Activated T-cell treated with anti-CD3 and anti-CD28 coated beads, Interleukin-2, amount 50 U/mL, for 4 hours (primary cell): ENCODE data around the gene CNMD. TPM values are rescaled to one million over a fixed set of nuclear protein-coding genes. Genes with fewer than 3 reads are reported as not detected.
"Not testable (repeated sequence)": the region's sequence is repeated elsewhere in the genome, so short reads cannot be mapped to it uniquely, and the experiment has no call there.

ENCODE experiments used
- ATAC-seq, 2 donors: fragments of 200-7000 bp; cut with Tn5 transposase; one replicate each; pipeline ENCODE4 v1.10.0; 2021
- DNase-seq: peaks from one replicate; pipeline ENCODE4 v3.0.0-alpha.2; 2020
- H3K27me3 Mint-ChIP-seq: one replicate; pipeline ENCODE4 v1.8.0; 2021; ENCODE audit warnings: low read depth, mixed read lengths
- H3K36me3 Mint-ChIP-seq: one replicate; pipeline ENCODE4 v1.8.0; 2022; ENCODE audit warnings: mixed read lengths; ENCODE audit not compliant: insufficient read depth
- H3K4me1 Mint-ChIP-seq: one replicate; pipeline ENCODE4 v1.8.0; 2021; ENCODE audit warnings: low read depth, mixed read lengths
- H3K4me3 Mint-ChIP-seq: one replicate; pipeline ENCODE4 v1.8.0; 2021; ENCODE audit warnings: mild to moderate bottlenecking, moderate library complexity, mixed read lengths
- H3K9me3 Mint-ChIP-seq: one replicate; pipeline ENCODE4 v1.8.0; 2021; ENCODE audit warnings: mixed read lengths
- total RNA-seq, 3 donors: library from RNA; stranded (reverse); gene quantifications; one replicate each; pipeline ENCODE4 v1.2.1, GENCODE V29; 2021

CNMD gene
- total RNA-seq, 3 donors from 2014 or later: not detected

GRCh38 chr13:52686376-52686775, 53.2 kb downstream of the CNMD start:
- Mint-ChIP-seq H3K4me3 (no peak overlapping the region), H3K27me3 (no peaks in the 10 kb centered on the region), H3K36me3 (peaks cover 48% of the 10 kb centered on the region), H3K4me1 (peaks cover 3% of the 10 kb centered on the region), H3K9me3 (no peaks in the 10 kb centered on the region)
- ATAC-seq (no peak), DNase-seq (no peak)

DNA sequence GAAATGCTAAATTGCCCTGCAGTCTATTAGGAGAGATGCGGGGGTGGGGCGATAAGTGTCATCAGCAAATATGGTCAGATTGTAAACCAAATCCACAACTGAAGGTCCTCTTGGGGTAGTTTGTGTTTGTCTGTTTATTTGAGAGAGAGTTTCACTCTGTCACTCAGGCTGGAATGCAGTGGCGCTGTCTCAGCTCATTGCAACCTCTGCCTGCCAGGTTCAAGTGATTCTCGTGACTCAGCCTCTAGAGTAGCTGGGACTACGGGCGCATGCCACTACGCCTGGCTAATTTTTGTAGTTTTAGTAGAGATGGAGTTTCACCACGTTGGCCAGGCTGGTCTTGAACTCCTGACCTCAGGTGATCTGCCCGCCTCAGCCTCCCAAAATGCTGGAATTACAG, 53.8 kb downstream of the CNMD start:
- not testable (repeated sequence) for H3K4me1 Mint-ChIP-seq, ATAC-seq, H3K4me3 Mint-ChIP-seq, H3K27me3 Mint-ChIP-seq, H3K9me3 Mint-ChIP-seq, DNase-seq
- peaks cover 46% of the 10 kb centered on the region for H3K36me3 Mint-ChIP-seq

DNA sequence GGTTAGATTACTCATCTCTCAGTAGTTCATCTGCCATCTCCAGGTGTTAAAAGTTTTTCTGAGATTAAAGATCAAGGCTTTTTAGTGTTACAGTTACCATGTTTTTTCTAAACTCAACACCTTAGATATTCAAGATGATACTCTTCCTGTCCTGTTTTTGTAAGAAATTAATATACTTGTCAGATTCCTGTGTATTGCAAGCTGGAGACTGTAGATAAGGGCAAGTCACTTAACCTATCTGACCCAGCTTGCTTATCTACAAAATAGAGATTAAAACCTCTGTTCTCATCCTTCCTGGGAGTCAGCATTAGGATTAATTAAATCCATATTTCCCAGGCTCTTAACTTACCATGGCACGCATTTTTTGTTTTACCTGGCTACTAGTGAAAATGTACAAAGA, 61.8 kb downstream of the CNMD start:
- DNase-seq (no peak), ATAC-seq (no peak)
- Mint-ChIP-seq H3K9me3 (no peaks in the 10 kb centered on the region), H3K36me3 (peaks cover 36% of the 10 kb centered on the region), H3K4me1 (peaks cover 10% of the 10 kb centered on the region), H3K27me3 (no peaks in the 10 kb centered on the region), H3K4me3 (no peak overlapping the region)

DNA sequence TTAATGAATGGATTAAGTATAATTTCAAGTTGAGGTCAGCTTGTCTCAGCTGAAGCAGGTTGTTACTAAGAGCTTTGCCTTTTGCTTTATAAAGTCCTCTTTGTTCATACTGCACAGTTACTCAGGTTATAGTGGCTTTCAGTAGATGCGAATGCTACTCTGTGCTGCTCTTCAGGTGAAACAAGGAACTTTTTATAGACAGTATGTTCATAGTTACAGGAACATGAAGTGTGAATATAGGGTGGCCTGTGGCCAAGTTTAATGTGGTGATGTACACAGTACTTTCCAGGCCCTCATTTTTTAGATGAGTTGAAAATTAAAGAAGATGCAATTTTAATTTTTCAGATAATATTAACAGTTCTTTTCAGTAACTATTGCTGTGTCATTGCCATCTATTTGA, 66.2 kb downstream of the CNMD start:
- no peaks in the 10 kb centered on the region for H3K9me3 Mint-ChIP-seq
- ATAC-seq (no peak), DNase-seq (no peak)
- H3K4me1 Mint-ChIP-seq: peaks cover 8% of the 10 kb centered on the region
- H3K27me3 Mint-ChIP-seq: no peaks in the 10 kb centered on the region
- H3K36me3 Mint-ChIP-seq: peaks cover 27% of the 10 kb centered on the region
- no peak overlapping the region for H3K4me3 Mint-ChIP-seq

GRCh38 chr13:52670726-52671125, 68.9 kb downstream of the CNMD start:
- H3K9me3 Mint-ChIP-seq: no peaks in the 10 kb centered on the region
- DNase-seq (no peak), ATAC-seq (no peak)
- peaks cover 5% of the 10 kb centered on the region for H3K4me1 Mint-ChIP-seq
- no peak overlapping the region for H3K4me3 Mint-ChIP-seq
- peaks cover 27% of the 10 kb centered on the region for H3K36me3 Mint-ChIP-seq
- no peaks in the 10 kb centered on the region for H3K27me3 Mint-ChIP-seq

DNA sequence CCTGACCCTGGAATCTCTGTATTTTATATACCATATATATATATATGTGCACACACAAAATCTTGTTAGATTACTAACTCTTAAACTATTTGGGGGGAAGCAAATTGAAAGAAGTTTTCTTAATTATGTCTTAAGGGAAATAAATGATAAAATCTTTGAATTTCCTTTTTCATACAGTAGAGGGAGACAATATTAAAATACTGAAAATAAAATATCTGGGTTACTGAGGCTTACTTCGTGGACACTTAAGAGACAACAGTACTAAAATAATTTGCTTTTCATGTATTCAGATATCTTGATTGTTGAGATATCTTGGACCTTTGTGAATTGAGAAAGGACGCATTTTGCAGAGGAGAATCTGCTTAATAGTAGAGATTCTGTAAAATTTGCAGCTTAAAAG, 69.9 kb downstream of the CNMD start:
- Mint-ChIP-seq H3K27me3 (no peaks in the 10 kb centered on the region), H3K36me3 (peaks cover 27% of the 10 kb centered on the region), H3K4me1 (peaks cover 2% of the 10 kb centered on the region), H3K9me3 (no peaks in the 10 kb centered on the region), H3K4me3 (no peak overlapping the region)
- ATAC-seq (no peak), DNase-seq (no peak)

GRCh38 chr13:52665325-52665724, 74.3 kb downstream of the CNMD start:
- no peak for DNase-seq
- peaks cover 38% of the 10 kb centered on the region for H3K36me3 Mint-ChIP-seq
- H3K4me3 Mint-ChIP-seq: no peak overlapping the region
- no peak for ATAC-seq
- H3K27me3 Mint-ChIP-seq: no peaks in the 10 kb centered on the region
- H3K4me1 Mint-ChIP-seq: peaks cover 2% of the 10 kb centered on the region
- no peaks in the 10 kb centered on the region for H3K9me3 Mint-ChIP-seq

DNA sequence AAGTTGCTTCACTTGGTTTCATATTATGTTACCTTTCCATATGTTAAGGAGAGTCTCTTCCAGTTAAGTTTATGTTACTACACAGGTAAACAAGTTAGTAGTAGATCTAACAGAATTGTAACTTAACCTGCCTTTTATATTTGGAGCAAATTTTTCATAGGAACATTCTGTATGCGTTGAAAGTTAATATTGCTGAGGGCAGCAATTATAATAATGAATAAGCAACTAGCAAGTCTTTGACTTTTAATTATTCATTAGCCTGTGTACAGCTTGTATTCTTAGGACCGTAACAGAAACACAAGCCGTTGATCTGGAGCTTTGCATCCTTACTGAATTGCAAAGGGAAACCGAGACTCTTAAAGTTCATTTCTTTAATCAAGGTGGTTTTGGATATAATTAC, 75.3 kb downstream of the CNMD start:
- Mint-ChIP-seq H3K36me3 (peaks cover 43% of the 10 kb centered on the region), H3K27me3 (no peaks in the 10 kb centered on the region), H3K9me3 (no peaks in the 10 kb centered on the region), H3K4me3 (no peak overlapping the region), H3K4me1 (peaks cover 4% of the 10 kb centered on the region)
- ATAC-seq (no peak), DNase-seq (no peak)

- Mint-ChIP-seq H3K9me3 (no peaks in the 10 kb centered on the region), H3K36me3 (peaks cover 24% of the 10 kb centered on the region), H3K4me3 (no peak overlapping the region), H3K4me1 (peaks cover 2% of the 10 kb centered on the region), H3K27me3 (no peaks in the 10 kb centered on the region)
- no peak for DNase-seq
- ATAC-seq: no peak
Measured at GRCh38 chr13:52659340-52659739, 80.3 kb downstream of the CNMD start.

Other genes starting within 250 kb of the CNMD start
- gene HNRNPA1L2, start 97.4 kb downstream of the CNMD start, total RNA-seq: 1 to 10 TPM; 7.5 to 9.7 (median 8.9) TPM
- gene SUGT1, start 87.0 kb downstream of the CNMD start, total RNA-seq: 10 to 100 TPM; 59.8 to 73.2 (median 63.9) TPM
- not detected for gene PCDH8, start 108.8 kb upstream of the CNMD start, total RNA-seq